SJSA1 (cell line): ENCODE measurements around the gene LNX1. TPM values are rescaled to one million over a fixed set of nuclear protein-coding genes. Genes with fewer than 3 reads are reported as not detected.
A peak's percentile ranks its signal among the peaks of the same experiment; 100 is the strongest.

ENCODE experiments used
- DNase-seq, 2 experiments: peaks; one replicate each; pipeline ENCODE4 v3.0.0-alpha.2; 2015 to 2020; ENCODE audit warnings: low spot score in 2 of 2, low read depth in 1 of 2
- H3K27ac ChIP-seq: fragments of 250-450 bp; sonication (Bioruptor Pico); 2 replicates; pipeline ENCODE4 v1.5.1; 2020; ENCODE audit warnings: mild to moderate bottlenecking, moderate library complexity
- H3K27me3 ChIP-seq: fragments of 250-450 bp; sonication (Bioruptor Pico); replicated peaks from 2 replicates; pipeline ENCODE4 v1.5.1; 2020; ENCODE audit warnings: mild to moderate bottlenecking, moderate library complexity
- H3K36me3 ChIP-seq: fragments of 250-450 bp; sonication (Bioruptor Pico); 2 replicates; pipeline ENCODE4 v1.5.1; 2020; ENCODE audit warnings: mild to moderate bottlenecking
- H3K4me1 ChIP-seq: fragments of 250-450 bp; sonication (Bioruptor Pico); replicated peaks from 2 replicates; pipeline ENCODE4 v1.6.1; 2021; ENCODE audit warnings: mild to moderate bottlenecking
- H3K4me3 ChIP-seq: fragments of 250-450 bp; sonication (Bioruptor Pico); 2 replicates; pipeline ENCODE4 v1.5.1; 2020; ENCODE audit warnings: mild to moderate bottlenecking
- H3K9me3 ChIP-seq: fragments of 250-450 bp; sonication (Bioruptor Pico); replicated peaks from 2 replicates; pipeline ENCODE4 v1.5.1; 2020; ENCODE audit warnings: mild to moderate bottlenecking
- total RNA-seq: library from RNA; depleted of rRNA; stranded (reverse); fragments of >200 nt; shearing (Covaris generic); gene quantifications from 2 replicates; pipeline ENCODE4 v1.2.3, GENCODE V29; 2014

The LNX1 gene
- total RNA-seq, 1 experiment from 2014 or later, result not detected

GRCh38 chr4:53465281-53465680 is 126.0 kb downstream of the LNX1 start:
- no peak for DNase-seq
- Histone ChIP-seq H3K27ac (no peak overlapping the region), H3K9me3 (no peaks in the 10 kb centered on the region), H3K27me3 (no peaks in the 10 kb centered on the region), H3K36me3 (0 out of 2 replicates have a peak, but pooled peaks cover 4% of the 10 kb centered on the region), H3K4me1 (no peaks in the 10 kb centered on the region), H3K4me3 (no peak overlapping the region)

- DNase-seq, result no peak
Measured at GRCh38 chr4:53463340-53463739, 127.9 kb downstream of the LNX1 start.

GRCh38 chr4:53461244-53461643 is 130.0 kb downstream of the LNX1 start:
- Histone ChIP-seq H3K27ac (no peak overlapping the region), H3K9me3 (no peaks in the 10 kb centered on the region), H3K36me3 (peaks cover 25% of the 10 kb centered on the region), H3K27me3 (no peaks in the 10 kb centered on the region), H3K4me1 (peaks cover 9% of the 10 kb centered on the region), H3K4me3 (no peak overlapping the region)
- no peak for DNase-seq

More at GRCh38 chr4:53463340-53463739, 127.9 kb downstream of the LNX1 start:
- Histone ChIP-seq H3K4me3 (no peak overlapping the region), H3K9me3 (no peaks in the 10 kb centered on the region), H3K4me1 (peaks cover 9% of the 10 kb centered on the region), H3K27ac (no peak overlapping the region), H3K36me3 (peaks cover 18% of the 10 kb centered on the region), H3K27me3 (no peaks in the 10 kb centered on the region)

- peaks cover 41% of the 10 kb centered on the region for H3K36me3 ChIP-seq
- DNase-seq, result peak in 1 of 2 experiments; percentile 27
- no peaks in the 10 kb centered on the region for H3K27me3 ChIP-seq
- no peak overlapping the region for H3K27ac ChIP-seq
- no peak overlapping the region for H3K4me3 ChIP-seq
- no peaks in the 10 kb centered on the region for H3K9me3 ChIP-seq
- H3K4me1 ChIP-seq, result peaks cover 9% of the 10 kb centered on the region
Measured at GRCh38 chr4:53459548-53459947, 131.7 kb downstream of the LNX1 start.

- no peaks in the 10 kb centered on the region for H3K27me3 ChIP-seq
- H3K4me3 ChIP-seq, result no peak overlapping the region
- H3K4me1 ChIP-seq, result peaks cover 9% of the 10 kb centered on the region
- no peak for DNase-seq
- no peak overlapping the region for H3K27ac ChIP-seq
- H3K9me3 ChIP-seq, result no peaks in the 10 kb centered on the region
- H3K36me3 ChIP-seq, result peaks cover 56% of the 10 kb centered on the region
Measured at GRCh38 chr4:53456178-53456577, 135.1 kb downstream of the LNX1 start.

GRCh38 chr4:53455766-53456165 is 135.5 kb downstream of the LNX1 start:
- peaks cover 56% of the 10 kb centered on the region for H3K36me3 ChIP-seq
- no peaks in the 10 kb centered on the region for H3K9me3 ChIP-seq
- H3K27ac ChIP-seq, result no peak overlapping the region
- H3K4me3 ChIP-seq, result no peak overlapping the region
- DNase-seq, result no peak
- H3K4me1 ChIP-seq, result peaks cover 9% of the 10 kb centered on the region
- no peaks in the 10 kb centered on the region for H3K27me3 ChIP-seq

GRCh38 chr4:53453385-53453784 is 137.9 kb downstream of the LNX1 start:
- H3K27me3 ChIP-seq, result no peaks in the 10 kb centered on the region
- DNase-seq, result no peak
- H3K27ac ChIP-seq, result no peak overlapping the region
- no peak overlapping the region for H3K4me3 ChIP-seq
- no peaks in the 10 kb centered on the region; the same call in 1 of the 2 replicates for H3K4me1 ChIP-seq
- H3K36me3 ChIP-seq, result peaks cover 43% of the 10 kb centered on the region
- H3K9me3 ChIP-seq, result no peaks in the 10 kb centered on the region

- Histone ChIP-seq H3K27me3 (no peaks in the 10 kb centered on the region), H3K27ac (no peak overlapping the region), H3K4me1 (no peaks in the 10 kb centered on the region), H3K4me3 (no peak overlapping the region), H3K36me3 (peaks cover 35% of the 10 kb centered on the region), H3K9me3 (no peaks in the 10 kb centered on the region)
- no peak for DNase-seq
Measured at GRCh38 chr4:53450773-53451172, 140.5 kb downstream of the LNX1 start.

- Histone ChIP-seq H3K9me3 (no peaks in the 10 kb centered on the region), H3K27ac (no peak overlapping the region), H3K4me1 (no peaks in the 10 kb centered on the region), H3K4me3 (no peak overlapping the region), H3K36me3 (peaks cover 26% of the 10 kb centered on the region), H3K27me3 (no peaks in the 10 kb centered on the region)
- no peak for DNase-seq
Measured at GRCh38 chr4:53444954-53445353, 146.3 kb downstream of the LNX1 start.

GRCh38 chr4:53441564-53441963 is 149.7 kb downstream of the LNX1 start:
- H3K27ac ChIP-seq, result no peak overlapping the region
- no peaks in the 10 kb centered on the region for H3K27me3 ChIP-seq
- DNase-seq, result no peak
- H3K4me1 ChIP-seq, result no peaks in the 10 kb centered on the region
- no peak overlapping the region for H3K4me3 ChIP-seq
- H3K9me3 ChIP-seq, result no peaks in the 10 kb centered on the region
- H3K36me3 ChIP-seq, result peaks cover 29% of the 10 kb centered on the region

- DNase-seq, result no peak
- H3K36me3 ChIP-seq, result peaks cover 41% of the 10 kb centered on the region
- H3K27ac ChIP-seq, result no peak overlapping the region
- no peaks in the 10 kb centered on the region for H3K9me3 ChIP-seq
- no peaks in the 10 kb centered on the region for H3K27me3 ChIP-seq
- no peaks in the 10 kb centered on the region for H3K4me1 ChIP-seq
- H3K4me3 ChIP-seq, result no peak overlapping the region
Measured at GRCh38 chr4:53436251-53436650, 155.0 kb downstream of the LNX1 start.

- no peak for DNase-seq
- Histone ChIP-seq H3K4me3 (no peak overlapping the region), H3K36me3 (peaks cover 48% of the 10 kb centered on the region), H3K27ac (no peak overlapping the region), H3K27me3 (no peaks in the 10 kb centered on the region), H3K9me3 (no peaks in the 10 kb centered on the region), H3K4me1 (no peaks in the 10 kb centered on the region)
Measured at GRCh38 chr4:53432528-53433424, 158.5 kb downstream of the LNX1 start.

GRCh38 chr4:53431052-53431451 is 160.2 kb downstream of the LNX1 start:
- Histone ChIP-seq H3K4me3 (no peak overlapping the region), H3K9me3 (no peaks in the 10 kb centered on the region), H3K27ac (no peak overlapping the region), H3K27me3 (no peaks in the 10 kb centered on the region), H3K4me1 (no peaks in the 10 kb centered on the region), H3K36me3 (peaks cover 52% of the 10 kb centered on the region)
- DNase-seq, result no peak

- Histone ChIP-seq H3K27me3 (no peaks in the 10 kb centered on the region), H3K36me3 (peaks cover 37% of the 10 kb centered on the region), H3K4me1 (no peaks in the 10 kb centered on the region), H3K9me3 (no peaks in the 10 kb centered on the region), H3K27ac (no peak overlapping the region), H3K4me3 (no peak overlapping the region)
- DNase-seq, result no peak
Measured at GRCh38 chr4:53427366-53427765, 163.9 kb downstream of the LNX1 start.
